Ishikawa (cell line): ENCODE measurements around the gene GRHPR.
A peak's percentile ranks its signal among the peaks of the same experiment; 100 is the strongest.

ENCODE experiments used
- CEBPB ChIP-seq: IDR thresholded peaks from 2 replicates; pipeline ENCODE4 v1.6.1; 2012
- CREB1 ChIP-seq: IDR thresholded peaks from 2 replicates; pipeline ENCODE4 v1.6.1; 2012; ENCODE audit warnings: low read depth
- EGR1 ChIP-seq: IDR thresholded peaks from 2 replicates; pipeline ENCODE4 v1.6.1; 2012
- EP300 ChIP-seq: IDR thresholded peaks from 2 replicates; pipeline ENCODE4 v1.6.1; 2012; ENCODE audit warnings: borderline replicate concordance
- FOXM1 ChIP-seq: IDR thresholded peaks from 2 replicates; pipeline ENCODE4 v1.6.1; 2012; ENCODE audit warnings: low read depth, borderline replicate concordance
- MAX ChIP-seq: IDR thresholded peaks from 2 replicates; pipeline ENCODE4 v1.6.1; 2012
- NFIC ChIP-seq: IDR thresholded peaks from 2 replicates; pipeline ENCODE4 v1.6.1; 2012
- RAD21 ChIP-seq: IDR thresholded peaks from 2 replicates; pipeline ENCODE4 v1.6.1; 2012; ENCODE audit warnings: low read depth
- TAF1 ChIP-seq: IDR thresholded peaks from 2 replicates; pipeline ENCODE4 v1.6.1; 2012; ENCODE audit warnings: low read depth, mild to moderate bottlenecking
- TCF12 ChIP-seq: IDR thresholded peaks from 2 replicates; pipeline ENCODE4 v1.6.1; 2012; ENCODE audit warnings: low read depth
- TEAD4 ChIP-seq: IDR thresholded peaks from 2 replicates; pipeline ENCODE4 v1.6.1; 2012
- USF1 ChIP-seq: IDR thresholded peaks from 2 replicates; pipeline ENCODE4 v1.6.1; 2012
- YY1 ChIP-seq: IDR thresholded peaks from 2 replicates; pipeline ENCODE4 v1.6.1; 2012; ENCODE audit warnings: low read depth
- ZBTB7A ChIP-seq: IDR thresholded peaks from 2 replicates; pipeline ENCODE4 v1.6.1; 2012; ENCODE audit warnings: low read depth
- TF ChIP-seq, protein P1 (sequence below): IDR thresholded peaks from 2 replicates; pipeline ENCODE4 v1.6.1; 2012; ENCODE audit warnings: low read depth, mild to moderate bottlenecking

Gene GRHPR

GRCh38 chr9:37424204-37424685 is 1.7 kb downstream of the GRHPR start:
- TF ChIP-seq EGR1, result no peak
- TF ChIP-seq CREB1, result no peak

- TF ChIP-seq, protein P1, sequence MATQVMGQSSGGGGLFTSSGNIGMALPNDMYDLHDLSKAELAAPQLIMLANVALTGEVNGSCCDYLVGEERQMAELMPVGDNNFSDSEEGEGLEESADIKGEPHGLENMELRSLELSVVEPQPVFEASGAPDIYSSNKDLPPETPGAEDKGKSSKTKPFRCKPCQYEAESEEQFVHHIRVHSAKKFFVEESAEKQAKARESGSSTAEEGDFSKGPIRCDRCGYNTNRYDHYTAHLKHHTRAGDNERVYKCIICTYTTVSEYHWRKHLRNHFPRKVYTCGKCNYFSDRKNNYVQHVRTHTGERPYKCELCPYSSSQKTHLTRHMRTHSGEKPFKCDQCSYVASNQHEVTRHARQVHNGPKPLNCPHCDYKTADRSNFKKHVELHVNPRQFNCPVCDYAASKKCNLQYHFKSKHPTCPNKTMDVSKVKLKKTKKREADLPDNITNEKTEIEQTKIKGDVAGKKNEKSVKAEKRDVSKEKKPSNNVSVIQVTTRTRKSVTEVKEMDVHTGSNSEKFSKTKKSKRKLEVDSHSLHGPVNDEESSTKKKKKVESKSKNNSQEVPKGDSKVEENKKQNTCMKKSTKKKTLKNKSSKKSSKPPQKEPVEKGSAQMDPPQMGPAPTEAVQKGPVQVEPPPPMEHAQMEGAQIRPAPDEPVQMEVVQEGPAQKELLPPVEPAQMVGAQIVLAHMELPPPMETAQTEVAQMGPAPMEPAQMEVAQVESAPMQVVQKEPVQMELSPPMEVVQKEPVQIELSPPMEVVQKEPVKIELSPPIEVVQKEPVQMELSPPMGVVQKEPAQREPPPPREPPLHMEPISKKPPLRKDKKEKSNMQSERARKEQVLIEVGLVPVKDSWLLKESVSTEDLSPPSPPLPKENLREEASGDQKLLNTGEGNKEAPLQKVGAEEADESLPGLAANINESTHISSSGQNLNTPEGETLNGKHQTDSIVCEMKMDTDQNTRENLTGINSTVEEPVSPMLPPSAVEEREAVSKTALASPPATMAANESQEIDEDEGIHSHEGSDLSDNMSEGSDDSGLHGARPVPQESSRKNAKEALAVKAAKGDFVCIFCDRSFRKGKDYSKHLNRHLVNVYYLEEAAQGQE, result no peak
- TF ChIP-seq CREB1 (no peak), MAX (no peak), ZBTB7A (0 out of 2 replicates have a peak, but pooled peaks have one; percentile 23), RAD21 (no peak)
Measured at GRCh38 chr9:37424686-37425297, 2.3 kb downstream of the GRHPR start.

DNA sequence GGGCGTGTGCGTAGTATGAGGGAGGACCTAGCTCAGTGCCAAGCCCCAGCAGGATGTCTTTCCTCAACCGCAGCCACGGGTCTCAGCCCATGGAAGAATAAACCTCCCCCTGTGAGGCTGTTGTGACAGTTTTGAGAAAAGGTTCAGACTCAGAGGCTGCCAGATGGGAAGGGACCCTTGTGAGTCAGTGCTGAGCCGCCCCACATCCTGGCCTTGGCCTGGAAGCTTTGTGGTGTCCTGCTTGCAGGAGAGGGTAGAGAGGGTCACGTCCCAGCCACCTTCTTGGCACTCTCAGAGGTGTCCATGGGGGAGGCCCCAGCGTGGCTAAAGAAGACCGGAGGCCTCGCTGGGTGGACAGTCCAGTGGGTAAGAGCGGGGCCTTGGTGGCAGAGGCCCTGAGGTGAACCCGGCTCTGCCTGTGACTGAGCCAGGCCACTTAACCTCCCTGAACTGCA is 2.8 kb downstream of the GRHPR start:
- TF ChIP-seq RAD21, result no peak
- peak; percentile 60 for TF ChIP-seq NFIC

DNA sequence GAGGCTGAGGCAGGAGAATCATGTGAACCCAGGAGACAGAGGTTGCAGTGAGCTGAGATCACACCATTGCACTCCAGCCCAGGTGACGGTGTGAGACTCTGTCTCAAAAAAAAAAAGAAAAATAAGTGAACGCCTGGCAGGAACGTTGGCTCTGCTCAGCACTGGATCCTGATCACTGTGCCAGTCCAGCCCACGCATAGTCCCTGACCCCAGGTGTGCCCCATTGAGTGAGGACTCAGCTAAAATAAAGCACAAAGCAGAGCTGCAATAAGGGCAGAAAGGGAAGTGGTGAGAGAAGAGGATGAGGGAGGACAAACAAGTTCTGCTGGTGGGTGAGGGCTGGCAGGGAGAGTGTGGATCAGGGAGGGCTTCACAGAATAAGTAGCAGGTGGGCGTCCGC is 4.3 kb downstream of the GRHPR start:
- TF ChIP-seq TAF1 (no peak), USF1 (no peak), TEAD4 (no peak), FOXM1 (no peak), EGR1 (no peak), CREB1 (no peak), CEBPB (no peak), ZBTB7A (no peak), MAX (no peak), YY1 (no peak), NFIC (no peak), TCF12 (no peak), EP300 (no peak), RAD21 (no peak)
- TF ChIP-seq, protein P1, result no peak

- no peak for TF ChIP-seq ZBTB7A
- TF ChIP-seq, protein P1, result no peak
- no peak for TF ChIP-seq NFIC
- TF ChIP-seq EP300, result no peak
- no peak for TF ChIP-seq FOXM1
- TF ChIP-seq TEAD4, result no peak
- TF ChIP-seq TAF1, result no peak
- TF ChIP-seq MAX, result no peak
- TF ChIP-seq EGR1, result no peak
- TF ChIP-seq TCF12, result no peak
- TF ChIP-seq CEBPB, result no peak
- TF ChIP-seq USF1, result no peak
- no peak for TF ChIP-seq YY1
- no peak for TF ChIP-seq RAD21
- TF ChIP-seq CREB1, result no peak
Measured at GRCh38 chr9:37428345-37428744, 5.8 kb downstream of the GRHPR start.
